ENCODE results near the gene PTPN9.
A peak's percentile ranks its signal among the peaks of the same experiment; 100 is the strongest.

The PTPN9 gene

DNA sequence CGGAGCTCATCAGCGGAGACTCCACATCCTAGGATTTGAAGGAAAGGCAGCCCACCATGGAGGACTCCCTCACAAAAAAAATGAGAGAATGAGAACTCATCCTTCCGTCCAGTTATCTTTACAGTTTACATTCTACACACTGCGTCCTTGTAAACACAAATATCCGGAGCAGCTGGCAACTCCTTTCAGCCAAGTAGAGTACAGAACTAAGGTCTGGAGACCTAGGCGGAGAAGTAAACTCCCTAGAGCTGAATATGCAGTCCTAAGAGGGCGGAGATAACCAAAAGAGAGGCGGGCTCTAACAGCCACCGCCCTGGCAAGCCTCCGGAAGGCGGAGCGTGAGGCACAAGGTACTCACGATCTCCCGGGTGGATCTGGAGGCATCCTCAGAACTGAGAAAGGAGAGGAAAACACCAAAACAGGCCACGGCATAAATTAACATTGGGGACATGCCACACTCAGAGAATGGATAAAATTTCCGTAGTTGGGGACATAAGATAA is 126.7 kb downstream of the PTPN9 start:
- TF ChIP-seq, protein P1, sequence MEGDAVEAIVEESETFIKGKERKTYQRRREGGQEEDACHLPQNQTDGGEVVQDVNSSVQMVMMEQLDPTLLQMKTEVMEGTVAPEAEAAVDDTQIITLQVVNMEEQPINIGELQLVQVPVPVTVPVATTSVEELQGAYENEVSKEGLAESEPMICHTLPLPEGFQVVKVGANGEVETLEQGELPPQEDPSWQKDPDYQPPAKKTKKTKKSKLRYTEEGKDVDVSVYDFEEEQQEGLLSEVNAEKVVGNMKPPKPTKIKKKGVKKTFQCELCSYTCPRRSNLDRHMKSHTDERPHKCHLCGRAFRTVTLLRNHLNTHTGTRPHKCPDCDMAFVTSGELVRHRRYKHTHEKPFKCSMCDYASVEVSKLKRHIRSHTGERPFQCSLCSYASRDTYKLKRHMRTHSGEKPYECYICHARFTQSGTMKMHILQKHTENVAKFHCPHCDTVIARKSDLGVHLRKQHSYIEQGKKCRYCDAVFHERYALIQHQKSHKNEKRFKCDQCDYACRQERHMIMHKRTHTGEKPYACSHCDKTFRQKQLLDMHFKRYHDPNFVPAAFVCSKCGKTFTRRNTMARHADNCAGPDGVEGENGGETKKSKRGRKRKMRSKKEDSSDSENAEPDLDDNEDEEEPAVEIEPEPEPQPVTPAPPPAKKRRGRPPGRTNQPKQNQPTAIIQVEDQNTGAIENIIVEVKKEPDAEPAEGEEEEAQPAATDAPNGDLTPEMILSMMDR (IDR thresholded peaks at IDR 0.05; ENCODE audit: low read depth, low read length), result no peak
- no peak for TF ChIP-seq EZH2phosphoT487 (IDR thresholded peaks at IDR 0.05; ENCODE audit: low read depth)
- peaks cover 18% of the 10 kb centered on the region for H3K4me1 ChIP-seq (ENCODE audit: low read length)
- peak overlapping the region; percentile 90 for H3K4me3 ChIP-seq (ENCODE audit: low read length)
- no peak overlapping the region for H2AFZ ChIP-seq (ENCODE audit: low read depth, low read length)
- peak overlapping the region; percentile 91 for H3K27ac ChIP-seq (ENCODE audit: low read length)
- H3K4me2 ChIP-seq (ENCODE audit: low read length), result peak overlapping the region; percentile 92
- peaks cover 3% of the 10 kb centered on the region for H3K36me3 ChIP-seq (replicated peaks; ENCODE audit: low read depth, low read length)
- H3K9me3 ChIP-seq (ENCODE audit: insufficient read depth, low read length), result no peaks in the 10 kb centered on the region
- H3K27me3 ChIP-seq (ENCODE audit: low read depth, low read length), result no peaks in the 10 kb centered on the region
- H3K79me2 ChIP-seq (ENCODE audit: low read length), result peaks cover 55% of the 10 kb centered on the region
- peak overlapping the region; percentile 98 for H3K9ac ChIP-seq (ENCODE audit: low read length)
- peaks cover 34% of the 10 kb centered on the region for H4K20me1 ChIP-seq (ENCODE audit: insufficient read depth, low read length)

GRCh38 chr15:75451674-75452363 is 127.3 kb downstream of the PTPN9 start, which contains the start of gene SIN3A:
SIN3A (minus strand) TSS chr15:75451690; CDS start chr15:75430375, 21,315 bp downstream.
- Histone ChIP-seq H3K36me3 (replicated peaks; ENCODE audit: low read depth, low read length) (peaks cover 8% of the 10 kb centered on the region), H3K27me3 (ENCODE audit: low read depth, low read length) (no peaks in the 10 kb centered on the region), H2AFZ (ENCODE audit: low read depth, low read length) (no peak within 1 kb of the TSS), H3K9ac (ENCODE audit: low read length) (peak within 1 kb of the TSS; percentile 98), H3K27ac (ENCODE audit: low read length) (peak within 1 kb of the TSS; percentile 91), H3K9me3 (ENCODE audit: insufficient read depth, low read length) (no peaks in the 10 kb centered on the region), H3K4me1 (ENCODE audit: low read length) (peaks cover 24% of the 10 kb centered on the region), H3K4me3 (ENCODE audit: low read length) (peak within 1 kb of the TSS; percentile 91), H4K20me1 (ENCODE audit: insufficient read depth, low read length) (peaks cover 40% of the 10 kb centered on the region), H3K79me2 (ENCODE audit: low read length) (peaks cover 61% of the 10 kb centered on the region), H3K4me2 (ENCODE audit: low read length) (peak within 1 kb of the TSS; percentile 92)
- no peak for TF ChIP-seq EZH2phosphoT487 (IDR thresholded peaks at IDR 0.05; ENCODE audit: low read depth)
- TF ChIP-seq, protein P1 (IDR thresholded peaks at IDR 0.05; ENCODE audit: low read depth, low read length), result no peak

GRCh38 chr15:75451202-75451673 is 127.9 kb downstream of the PTPN9 start:
- Histone ChIP-seq H3K9ac (ENCODE audit: low read length) (peak overlapping the region; percentile 97), H3K9me3 (ENCODE audit: insufficient read depth, low read length) (no peaks in the 10 kb centered on the region), H2AFZ (ENCODE audit: low read depth, low read length) (no peak overlapping the region), H3K27me3 (ENCODE audit: low read depth, low read length) (no peaks in the 10 kb centered on the region), H4K20me1 (ENCODE audit: insufficient read depth, low read length) (peaks cover 46% of the 10 kb centered on the region), H3K4me3 (ENCODE audit: low read length) (peak overlapping the region; percentile 91), H3K79me2 (ENCODE audit: low read length) (peaks cover 67% of the 10 kb centered on the region), H3K36me3 (replicated peaks; ENCODE audit: low read depth, low read length) (peaks cover 8% of the 10 kb centered on the region), H3K4me2 (ENCODE audit: low read length) (peak overlapping the region; percentile 62), H3K27ac (ENCODE audit: low read length) (peak overlapping the region; percentile 91), H3K4me1 (ENCODE audit: low read length) (peaks cover 24% of the 10 kb centered on the region)
- TF ChIP-seq EZH2phosphoT487 (IDR thresholded peaks at IDR 0.05; ENCODE audit: low read depth), result no peak
- TF ChIP-seq, protein P1 (IDR thresholded peaks at IDR 0.05; ENCODE audit: low read depth, low read length), result no peak

All from OCI-LY3 (cell line).